ENCODE measurements around the gene ZC3H18.

Gene ZC3H18

GRCh38 chr16:88624481-88624880 lies 54.3 kb downstream of the ZC3H18 start:
- H3K27ac ChIP-seq (replicated peaks): no peak overlapping the region
- no peak for TF ChIP-seq SPI1 (IDR thresholded peaks at IDR 0.05; ENCODE audit: borderline replicate concordance, low read depth)
- no peak for TF ChIP-seq GABPA (IDR thresholded peaks at IDR 0.05; ENCODE audit: low read depth)
- TF ChIP-seq POLR2AphosphoS5 (IDR thresholded peaks at IDR 0.05; ENCODE audit: low read depth): no peak
- no peak for TF ChIP-seq CTCF (IDR thresholded peaks at IDR 0.05; ENCODE audit: insufficient read depth, low read length)
- TF ChIP-seq REST (IDR thresholded peaks at IDR 0.05; ENCODE audit: insufficient replicate concordance, low read depth): no peak
- no peaks in the 10 kb centered on the region for H3K27me3 ChIP-seq (ENCODE audit: insufficient read depth, poor library complexity, severe bottlenecking)
- H3K4me3 ChIP-seq (replicated peaks; ENCODE audit: insufficient read depth, low read length): no peak overlapping the region
- DNase-seq (ENCODE audit: low read depth in 1 of 2, low spot score in 1 of 2): no peak

- TF ChIP-seq GABPA (IDR thresholded peaks at IDR 0.05; ENCODE audit: low read depth): no peak
- TF ChIP-seq POLR2AphosphoS5 (IDR thresholded peaks at IDR 0.05; ENCODE audit: low read depth): no peak
- TF ChIP-seq REST (IDR thresholded peaks at IDR 0.05; ENCODE audit: insufficient replicate concordance, low read depth): no peak
- TF ChIP-seq CTCF (IDR thresholded peaks at IDR 0.05; ENCODE audit: insufficient read depth, low read length): no peak
- no peak for TF ChIP-seq SPI1 (IDR thresholded peaks at IDR 0.05; ENCODE audit: borderline replicate concordance, low read depth)
Measured at GRCh38 chr16:88624977-88625576, 54.9 kb downstream of the ZC3H18 start.

GRCh38 chr16:88626646-88627045 lies 56.4 kb downstream of the ZC3H18 start:
- DNase-seq (ENCODE audit: low read depth in 1 of 2, low spot score in 1 of 2): no peak
- Histone ChIP-seq H3K27me3 (ENCODE audit: insufficient read depth, poor library complexity, severe bottlenecking) (no peaks in the 10 kb centered on the region), H3K27ac (replicated peaks) (no peak overlapping the region), H3K4me3 (replicated peaks; ENCODE audit: insufficient read depth, low read length) (no peak overlapping the region)
- TF ChIP-seq REST (IDR thresholded peaks at IDR 0.05; ENCODE audit: insufficient replicate concordance, low read depth): no peak
- no peak for TF ChIP-seq CTCF (IDR thresholded peaks at IDR 0.05; ENCODE audit: insufficient read depth, low read length)
- TF ChIP-seq POLR2AphosphoS5 (IDR thresholded peaks at IDR 0.05; ENCODE audit: low read depth): no peak
- no peak for TF ChIP-seq SPI1 (IDR thresholded peaks at IDR 0.05; ENCODE audit: borderline replicate concordance, low read depth)
- no peak for TF ChIP-seq GABPA (IDR thresholded peaks at IDR 0.05; ENCODE audit: low read depth)

More at GRCh38 chr16:88624977-88625576, 54.9 kb downstream of the ZC3H18 start:
- Histone ChIP-seq H3K27me3 (ENCODE audit: insufficient read depth, poor library complexity, severe bottlenecking) (no peaks in the 10 kb centered on the region), H3K4me3 (replicated peaks; ENCODE audit: insufficient read depth, low read length) (no peak overlapping the region), H3K27ac (replicated peaks) (no peak overlapping the region)
- no peak for DNase-seq (ENCODE audit: low read depth in 1 of 2, low spot score in 1 of 2)

All from HL-60 (cell line).